ENCODE data around the gene COL19A1.

The COL19A1 gene

GRCh38 chr6:70028246-70028645, 161.9 kb downstream of the COL19A1 start:
- no peak for DNase-seq (ENCODE audit: low read depth)
- no peak overlapping the region for H3K4me3 ChIP-seq (ENCODE audit: low read depth, low read length)
- no peak for TF ChIP-seq CTCF (IDR thresholded peaks at IDR 0.05; ENCODE audit: control insufficient read depth, extremely low read depth, insufficient read depth)

- no peak for DNase-seq (ENCODE audit: low read depth)
- no peak overlapping the region for H3K4me3 ChIP-seq (ENCODE audit: low read depth, low read length)
- TF ChIP-seq CTCF (IDR thresholded peaks at IDR 0.05; ENCODE audit: control insufficient read depth, extremely low read depth, insufficient read depth): no peak
These were observed 162.6 kb downstream of the COL19A1 start for GRCh38 chr6:70028926-70029325.

- no peak for TF ChIP-seq CTCF (IDR thresholded peaks at IDR 0.05; ENCODE audit: control insufficient read depth, extremely low read depth, insufficient read depth)
- no peak for DNase-seq (ENCODE audit: low read depth)
- no peak overlapping the region for H3K4me3 ChIP-seq (ENCODE audit: low read depth, low read length)
These were observed 167.4 kb downstream of the COL19A1 start for GRCh38 chr6:70033781-70034180.

GRCh38 chr6:70037445-70037844, 171.1 kb downstream of the COL19A1 start:
- no peak for DNase-seq (ENCODE audit: low read depth)
- no peak for TF ChIP-seq CTCF (IDR thresholded peaks at IDR 0.05; ENCODE audit: control insufficient read depth, extremely low read depth, insufficient read depth)
- no peak overlapping the region for H3K4me3 ChIP-seq (ENCODE audit: low read depth, low read length)

- H3K4me3 ChIP-seq (ENCODE audit: low read depth, low read length): no peak overlapping the region
- no peak for DNase-seq (ENCODE audit: low read depth)
- TF ChIP-seq CTCF (IDR thresholded peaks at IDR 0.05; ENCODE audit: control insufficient read depth, extremely low read depth, insufficient read depth): no peak
These were observed 174.4 kb downstream of the COL19A1 start for GRCh38 chr6:70040766-70041165.

- no peak overlapping the region for H3K4me3 ChIP-seq (ENCODE audit: low read depth, low read length)
- no peak for DNase-seq (ENCODE audit: low read depth)
- no peak for TF ChIP-seq CTCF (IDR thresholded peaks at IDR 0.05; ENCODE audit: control insufficient read depth, extremely low read depth, insufficient read depth)
These were observed 175.1 kb downstream of the COL19A1 start for GRCh38 chr6:70041411-70041810.

- DNase-seq (ENCODE audit: low read depth): no peak
- no peak for TF ChIP-seq CTCF (IDR thresholded peaks at IDR 0.05; ENCODE audit: control insufficient read depth, extremely low read depth, insufficient read depth)
- no peak overlapping the region for H3K4me3 ChIP-seq (ENCODE audit: low read depth, low read length)
These were observed 179.1 kb downstream of the COL19A1 start for GRCh38 chr6:70045413-70045812.
